ENCODE measurements around the gene TTLL7.

GRCh38 chr1:83828456-83828855, 170.5 kb downstream of the TTLL7 start:
- TF ChIP-seq CTCF (IDR thresholded peaks at IDR 0.05) (no peak), POLR2A (IDR thresholded peaks at IDR 0.05) (no peak), EP300 (IDR thresholded peaks at IDR 0.05) (no peak)

All from ovary (tissue), 3 donors.